RWPE2 (cell line): ENCODE data around the gene MISP.
A peak's percentile ranks its signal among the peaks of the same experiment; 100 is the strongest.

ENCODE experiments used
- ATAC-seq: fragments of 200-7000 bp; cut with Tn5 transposase; 3 replicates; pipeline ENCODE4 v1.9.1; 2021; ENCODE audit warnings: low read depth
- DNase-seq: peaks from one replicate; pipeline ENCODE4 v3.0.0-alpha.2; 2020; ENCODE audit warnings: low spot score
- H3K27ac ChIP-seq: fragments of 450-650 bp; 2 replicates; pipeline ENCODE4 v1.5.1; 2017; ENCODE audit warnings: mild to moderate bottlenecking; ENCODE audit not compliant: poor library complexity, severe bottlenecking
- H3K27me3 ChIP-seq: fragments of 250-450 bp; sonication (Bioruptor Pico); 2 replicates; pipeline ENCODE4 v1.5.1; 2021; ENCODE audit warnings: mild to moderate bottlenecking, moderate library complexity; ENCODE audit not compliant: insufficient read depth, poor library complexity, severe bottlenecking
- H3K36me3 ChIP-seq: fragments of 250-450 bp; sonication (Bioruptor Pico); 2 replicates; pipeline ENCODE4 v1.5.1; 2020; ENCODE audit warnings: low read depth, mild to moderate bottlenecking, moderate library complexity
- H3K4me1 ChIP-seq: fragments of 250-450 bp; sonication (Bioruptor Pico); 2 replicates; pipeline ENCODE4 v1.5.1; 2021; ENCODE audit warnings: mild to moderate bottlenecking, moderate library complexity; ENCODE audit not compliant: insufficient read depth, poor library complexity, severe bottlenecking
- H3K4me3 ChIP-seq: fragments of 250-450 bp; sonication (Bioruptor Pico); 2 replicates; pipeline ENCODE4 v1.5.1; 2021; ENCODE audit warnings: mild to moderate bottlenecking, moderate library complexity; ENCODE audit not compliant: severe bottlenecking
- H3K9me3 ChIP-seq: fragments of 250-450 bp; sonication (Bioruptor Pico); 2 replicates; pipeline ENCODE4 v1.5.1; 2021; ENCODE audit warnings: mild to moderate bottlenecking, moderate library complexity; ENCODE audit not compliant: severe bottlenecking
- TF ChIP-seq, protein P1 (sequence below): fragments of 450-650 bp; IDR thresholded peaks from one replicate; pipeline ENCODE4 v1.5.1; 2017; ENCODE audit warnings: mild to moderate bottlenecking, moderate library complexity; ENCODE audit not compliant: poor library complexity, severe bottlenecking

Gene MISP

DNA sequence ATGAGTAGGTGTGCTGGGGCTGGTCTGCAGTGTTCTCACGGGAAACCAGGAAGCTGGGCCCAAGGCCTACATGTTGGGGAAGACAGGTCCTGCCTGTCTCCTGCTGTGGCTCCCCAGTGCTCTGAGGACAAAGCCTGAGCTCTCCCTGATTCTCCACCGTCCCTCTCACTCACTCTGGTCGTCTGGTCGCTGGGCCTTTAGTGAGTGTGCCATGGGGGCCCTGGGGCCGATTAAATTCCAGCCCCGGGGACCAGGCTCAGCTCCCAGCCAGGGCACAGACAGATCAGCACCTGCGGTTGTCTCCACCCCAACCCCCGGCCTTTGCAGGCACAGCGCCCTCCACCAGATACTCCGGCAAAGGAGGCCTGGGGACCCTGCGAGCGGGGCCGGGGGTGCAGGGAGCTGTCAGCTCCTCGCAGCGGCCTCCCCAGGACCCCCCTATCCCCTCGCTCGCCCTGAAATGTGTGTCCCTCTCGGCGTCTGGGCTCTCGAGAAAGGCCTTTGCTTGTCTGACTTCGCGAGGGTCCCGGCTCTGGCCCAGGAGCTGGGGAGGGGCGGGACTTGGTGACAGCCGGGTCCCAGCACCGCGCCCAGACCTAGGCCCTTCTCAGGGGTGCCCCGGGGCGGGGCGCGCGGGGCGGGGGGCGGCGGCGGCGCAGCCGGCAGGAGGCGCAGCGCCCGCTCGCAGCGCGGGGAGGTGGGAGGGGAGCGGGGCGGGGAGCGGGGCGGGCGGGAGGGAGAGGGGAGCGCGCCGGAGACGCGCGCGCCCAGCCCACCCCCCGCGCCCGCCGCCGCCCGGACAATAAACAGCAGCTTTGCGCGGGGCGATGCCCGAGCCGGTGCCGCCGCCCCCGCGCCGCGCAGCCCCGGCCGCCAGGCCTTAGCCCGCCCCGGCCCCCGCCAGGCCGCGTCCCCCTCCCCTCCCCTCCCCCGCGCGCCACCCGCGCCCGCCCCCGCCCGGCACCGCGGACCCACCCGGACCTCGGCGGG lies 42.5 kb upstream of the MISP start, which contains the start of gene PALM:
Gene PALM, plus strand, starts transcription at position 782 of the 990 bp plus-strand sequence. CDS start 212 bp downstream, outside the sequence.
- Histone ChIP-seq H3K9me3 (peaks cover 4% of the 10 kb centered on the region), H3K27ac (no peak within 1 kb of the TSS), H3K4me3 (peak within 1 kb of the TSS; percentile 22), H3K4me1 (no peaks in the 10 kb centered on the region), H3K27me3 (peaks cover 34% of the 10 kb centered on the region), H3K36me3 (no peaks in the 10 kb centered on the region)
- DNase-seq (no peak), ATAC-seq (no peak)
- TF ChIP-seq, protein P1, sequence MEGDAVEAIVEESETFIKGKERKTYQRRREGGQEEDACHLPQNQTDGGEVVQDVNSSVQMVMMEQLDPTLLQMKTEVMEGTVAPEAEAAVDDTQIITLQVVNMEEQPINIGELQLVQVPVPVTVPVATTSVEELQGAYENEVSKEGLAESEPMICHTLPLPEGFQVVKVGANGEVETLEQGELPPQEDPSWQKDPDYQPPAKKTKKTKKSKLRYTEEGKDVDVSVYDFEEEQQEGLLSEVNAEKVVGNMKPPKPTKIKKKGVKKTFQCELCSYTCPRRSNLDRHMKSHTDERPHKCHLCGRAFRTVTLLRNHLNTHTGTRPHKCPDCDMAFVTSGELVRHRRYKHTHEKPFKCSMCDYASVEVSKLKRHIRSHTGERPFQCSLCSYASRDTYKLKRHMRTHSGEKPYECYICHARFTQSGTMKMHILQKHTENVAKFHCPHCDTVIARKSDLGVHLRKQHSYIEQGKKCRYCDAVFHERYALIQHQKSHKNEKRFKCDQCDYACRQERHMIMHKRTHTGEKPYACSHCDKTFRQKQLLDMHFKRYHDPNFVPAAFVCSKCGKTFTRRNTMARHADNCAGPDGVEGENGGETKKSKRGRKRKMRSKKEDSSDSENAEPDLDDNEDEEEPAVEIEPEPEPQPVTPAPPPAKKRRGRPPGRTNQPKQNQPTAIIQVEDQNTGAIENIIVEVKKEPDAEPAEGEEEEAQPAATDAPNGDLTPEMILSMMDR = peak; percentile 8

DNA sequence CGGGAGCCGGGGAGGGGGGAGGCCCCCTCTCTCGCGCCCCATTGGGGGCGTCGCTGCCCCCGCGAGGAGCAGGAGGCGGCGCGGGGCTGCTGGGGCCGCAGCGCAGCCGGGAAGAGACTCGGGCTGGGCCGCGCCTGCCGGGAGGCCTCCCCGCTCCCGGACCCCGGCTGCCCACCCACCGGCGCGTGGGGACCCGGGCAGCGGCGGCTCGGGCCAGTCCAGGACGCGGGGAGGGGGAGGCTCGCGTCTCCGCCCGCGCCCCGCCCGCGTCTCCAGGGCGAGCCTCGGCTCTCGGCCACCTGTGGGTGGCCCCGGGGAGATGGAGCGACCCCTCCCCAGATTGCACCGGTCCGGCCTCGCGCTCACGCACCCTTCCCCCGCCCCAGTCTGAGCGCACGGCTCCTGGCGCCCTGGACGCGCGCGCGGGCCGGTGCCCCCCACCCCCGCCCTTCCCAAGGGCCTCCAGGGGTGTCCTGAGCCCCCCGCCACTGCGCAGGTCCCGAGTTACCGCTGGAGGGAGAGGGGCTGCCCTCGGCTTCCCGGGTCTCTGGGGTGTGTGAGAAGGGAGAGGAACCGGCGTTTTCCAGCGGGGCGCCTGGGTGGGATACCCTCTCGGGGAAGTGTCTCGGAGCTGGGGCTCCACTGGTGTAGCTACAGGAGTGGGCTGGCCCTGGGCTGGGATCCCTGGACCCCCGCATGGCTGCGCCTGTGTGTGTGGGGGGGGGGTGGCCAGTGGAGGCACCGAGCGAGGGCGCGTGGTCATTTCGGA lies 41.5 kb upstream of the MISP start:
- Histone ChIP-seq H3K9me3 (peaks cover 4% of the 10 kb centered on the region), H3K27me3 (peaks cover 34% of the 10 kb centered on the region), H3K4me1 (no peaks in the 10 kb centered on the region), H3K27ac (no peak overlapping the region), H3K36me3 (no peaks in the 10 kb centered on the region), H3K4me3 (peak overlapping the region; percentile 22)
- ATAC-seq (no peak), DNase-seq (no peak)
- TF ChIP-seq, protein P1 = no peak

DNA sequence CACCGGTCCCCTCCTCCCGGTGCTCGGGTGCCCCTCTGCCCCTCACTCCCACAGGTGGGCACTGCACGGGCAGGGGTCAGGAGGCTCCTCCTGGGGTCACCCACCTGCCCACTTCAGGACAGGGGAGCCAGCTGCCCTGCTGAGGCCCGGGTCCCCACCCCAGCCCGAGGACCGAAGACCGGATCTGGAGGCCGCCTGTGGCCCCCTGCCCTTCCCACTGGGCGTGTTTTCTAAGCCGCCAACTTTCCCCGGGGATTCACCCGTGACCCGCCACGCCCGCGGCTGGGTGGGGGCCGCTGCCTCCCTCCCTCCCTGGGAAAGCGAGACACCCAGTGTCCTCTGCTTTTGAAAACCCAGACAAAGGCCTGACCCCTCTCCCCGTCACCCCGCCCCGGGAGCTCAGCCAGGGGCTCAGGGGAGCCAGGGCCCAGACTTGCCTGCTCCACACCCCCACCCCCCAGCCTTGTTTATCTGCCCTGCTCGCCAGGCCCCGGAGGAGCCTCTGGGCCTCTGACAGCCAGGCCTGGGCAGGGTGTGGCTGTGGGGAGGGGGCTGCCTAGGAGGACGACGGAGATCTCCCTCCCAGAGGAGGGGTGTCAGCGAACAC lies 40.8 kb upstream of the MISP start:
- TF ChIP-seq, protein P1 = no peak

DNA sequence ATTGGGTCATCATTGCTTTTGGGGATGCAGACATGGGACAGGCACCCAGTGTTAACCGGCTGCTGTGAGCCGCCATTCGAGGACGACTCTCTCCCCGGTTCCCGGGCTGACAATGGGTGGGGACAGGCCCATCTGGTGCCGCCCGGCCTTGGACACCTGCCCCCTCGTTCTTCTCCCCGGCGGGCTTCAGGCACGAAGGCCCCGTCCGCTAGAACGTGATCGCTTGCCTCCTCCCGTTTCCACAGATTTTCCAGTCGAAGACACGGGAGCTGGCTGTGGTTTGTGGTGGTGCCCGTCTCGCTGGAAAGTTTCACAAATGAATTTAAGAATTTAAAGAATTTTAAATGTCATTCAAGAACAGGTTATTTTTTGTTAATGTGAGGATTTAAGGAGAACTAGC lies 40.1 kb upstream of the MISP start:
- Histone ChIP-seq H3K27me3 (peaks cover 34% of the 10 kb centered on the region), H3K4me1 (no peaks in the 10 kb centered on the region), H3K9me3 (peaks cover 4% of the 10 kb centered on the region), H3K27ac (no peak overlapping the region), H3K4me3 (no peak overlapping the region), H3K36me3 (no peaks in the 10 kb centered on the region)
- DNase-seq = no peak
- TF ChIP-seq, protein P1 = no peak
- no peak for ATAC-seq

More for the DNA sequence above, 40.8 kb upstream of the MISP start:
- Histone ChIP-seq H3K4me1 (no peaks in the 10 kb centered on the region), H3K4me3 (no peak overlapping the region), H3K27me3 (peaks cover 34% of the 10 kb centered on the region), H3K36me3 (no peaks in the 10 kb centered on the region), H3K27ac (no peak overlapping the region), H3K9me3 (peaks cover 4% of the 10 kb centered on the region)
- ATAC-seq (no peak), DNase-seq (no peak)
